Astrocyte of the cerebellum (primary cell): ENCODE results near the gene SPARCL1.
A peak's percentile ranks its signal among the peaks of the same experiment; 100 is the strongest.
"Not testable (repeated sequence)": the region's sequence is repeated elsewhere in the genome, so short reads cannot be mapped to it uniquely, and the experiment has no call there.

Experiments used
- DNase-seq: peaks from one replicate; pipeline ENCODE4 v3.0.0-alpha.2; 2011; ENCODE audit warnings: low read depth
- H3K4me3 ChIP-seq: 2 replicates; pipeline ENCODE4 v1.5.1; 2011; ENCODE audit warnings: mild to moderate bottlenecking, low read depth, low read length, moderate library complexity
- CTCF ChIP-seq: IDR thresholded peaks from 2 replicates; pipeline ENCODE4 v1.5.1; 2012; ENCODE audit warnings: low read length, low read depth, moderate library complexity, mild to moderate bottlenecking; ENCODE audit errors: missing control alignments
- in situ Hi-C: cut with HindIII; loops from 2 replicates; pipeline ENCODE4 v1.10.0; 2017; ENCODE audit warnings: low sequenced_read_pairs

Gene SPARCL1

DNA sequence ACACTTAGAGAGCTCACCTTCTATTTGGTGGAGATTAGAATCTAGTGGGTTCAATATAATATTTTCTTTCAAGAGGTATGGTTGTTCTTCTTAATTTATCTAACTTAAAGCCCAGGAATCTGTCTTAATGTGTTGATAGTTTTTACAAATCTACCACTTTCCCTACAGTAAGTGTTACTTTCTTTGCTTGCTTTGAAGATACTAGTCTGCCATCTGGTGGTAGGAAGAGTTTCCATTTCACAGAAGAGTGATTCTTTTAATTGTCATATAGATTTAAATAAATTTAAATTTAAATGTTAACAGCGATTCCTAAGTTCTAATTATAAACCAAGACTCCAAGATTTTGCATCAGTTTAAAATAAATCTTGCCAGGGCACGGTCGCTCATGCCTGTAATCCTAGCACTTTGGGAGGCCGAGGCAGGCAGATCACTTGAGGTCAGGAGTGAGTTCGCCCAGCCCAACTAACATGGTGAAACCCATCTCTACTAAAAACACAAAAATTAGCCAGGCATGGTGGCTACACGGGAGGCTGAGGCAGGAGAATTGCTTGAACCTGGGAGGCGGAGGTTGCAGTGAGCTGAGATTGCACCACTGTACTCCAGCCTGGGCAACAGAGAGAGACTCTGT, 63.3 kb downstream of the SPARCL1 start:
- in situ Hi-C loops, result no loop called here
- H3K4me3 ChIP-seq, result no peak overlapping the region
- TF ChIP-seq CTCF, result peak; percentile 36
- DNase-seq, result peak; percentile 44

- no peak for DNase-seq
- in situ Hi-C loops, result no loop called here
- H3K4me3 ChIP-seq, result no peak overlapping the region
- no peak for TF ChIP-seq CTCF
These were observed 67.1 kb downstream of the SPARCL1 start for GRCh38 chr4:87462102-87462501.

DNA sequence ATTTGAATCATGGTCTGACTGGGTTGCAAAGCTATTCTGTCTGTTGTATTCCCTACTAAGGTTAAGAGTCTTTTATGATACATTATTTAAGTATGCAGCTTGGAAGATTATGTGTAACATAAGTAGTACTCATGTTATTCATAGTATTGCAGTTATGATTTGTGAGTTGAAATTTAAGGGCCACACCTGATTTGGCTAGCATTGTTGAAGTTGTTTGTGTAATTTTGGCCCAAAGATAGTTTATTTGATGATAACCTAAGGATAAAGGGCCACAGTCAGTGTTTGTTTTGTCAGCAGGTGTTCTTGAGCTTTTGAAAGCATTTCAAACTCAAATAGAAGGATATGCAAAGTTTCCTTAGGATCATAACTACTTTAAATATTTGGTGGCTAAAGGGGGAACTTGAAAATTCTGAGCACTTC, 67.9 kb downstream of the SPARCL1 start:
- H3K4me3 ChIP-seq, result no peak overlapping the region
- in situ Hi-C loops, result no loop called here
- DNase-seq, result peak; percentile 8
- no peak for TF ChIP-seq CTCF

DNA sequence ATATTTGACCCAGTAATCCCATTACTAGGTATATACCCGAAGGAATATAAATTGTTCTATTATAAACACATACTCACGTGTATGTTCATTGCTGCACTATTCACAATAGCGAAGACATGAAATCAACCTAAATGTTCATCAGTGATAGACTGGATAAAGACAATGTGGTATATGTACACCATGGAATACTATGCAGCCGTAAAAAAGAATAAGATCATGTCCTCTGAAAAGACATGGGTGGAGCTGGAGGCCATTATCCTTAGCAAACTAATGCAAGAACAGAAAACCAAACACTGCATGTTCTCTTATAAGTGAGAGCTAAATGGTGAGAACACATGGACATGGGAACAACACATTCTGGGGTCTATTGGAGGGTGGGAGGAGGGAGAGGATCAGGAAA, 70.3 kb downstream of the SPARCL1 start:
- no peak overlapping the region for H3K4me3 ChIP-seq
- in situ Hi-C loops, result no loop called here
- no peak for DNase-seq
- TF ChIP-seq CTCF, result no peak

DNA sequence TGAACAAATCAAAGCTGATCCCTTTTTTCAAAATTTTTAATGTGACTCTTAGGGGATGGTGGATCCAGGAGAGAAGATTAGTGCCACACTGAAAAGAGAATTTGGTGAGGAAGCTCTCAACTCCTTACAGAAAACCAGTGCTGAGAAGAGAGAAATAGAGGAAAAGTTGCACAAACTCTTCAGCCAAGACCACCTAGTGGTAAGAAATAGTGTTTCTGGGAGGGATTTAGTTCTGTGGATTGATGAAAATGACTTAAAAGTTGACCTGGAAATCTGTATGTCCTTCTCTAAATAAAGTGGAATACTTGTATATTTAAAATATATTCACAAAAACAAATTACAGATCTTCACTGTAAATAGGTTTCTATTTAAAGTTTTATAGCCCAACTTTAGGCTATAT, 77.6 kb downstream of the SPARCL1 start:
- TF ChIP-seq CTCF, result no peak
- DNase-seq, result no peak
- in situ Hi-C loops, result no loop called here
- no peak overlapping the region for H3K4me3 ChIP-seq

- in situ Hi-C loops, H3K4me3 ChIP-seq, DNase-seq: not testable (repeated sequence)
These were observed 82.8 kb downstream of the SPARCL1 start for GRCh38 chr4:87446375-87446774.

GRCh38 chr4:87445964-87446363, 83.2 kb downstream of the SPARCL1 start:
- H3K4me3 ChIP-seq, result no peak overlapping the region
- DNase-seq, result no peak
- TF ChIP-seq CTCF, result no peak
- in situ Hi-C loops, result no loop called here
